ENCODE results near the gene RBMS3.

The RBMS3 gene

DNA sequence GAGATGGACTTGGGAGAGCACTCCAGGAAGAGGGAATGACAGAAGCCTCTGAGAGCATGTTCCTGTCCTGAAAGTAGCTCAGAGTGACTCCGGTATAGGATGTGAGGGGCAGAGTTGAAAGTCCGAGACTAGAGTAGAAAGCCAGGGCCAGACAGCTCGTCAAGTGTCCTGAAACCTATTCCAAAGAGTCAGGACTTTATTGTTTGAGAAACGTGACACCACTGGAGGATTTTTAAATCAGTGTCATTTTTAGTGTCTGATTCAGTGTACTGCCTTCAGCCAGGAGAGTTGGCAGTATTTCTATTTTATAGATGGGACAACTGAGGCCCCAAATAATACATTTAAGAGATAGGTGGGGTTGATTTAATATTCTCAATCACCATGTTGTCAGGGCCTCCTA is 1.6 kb upstream of the RBMS3 start:
- no peak for DNase-seq

DNA sequence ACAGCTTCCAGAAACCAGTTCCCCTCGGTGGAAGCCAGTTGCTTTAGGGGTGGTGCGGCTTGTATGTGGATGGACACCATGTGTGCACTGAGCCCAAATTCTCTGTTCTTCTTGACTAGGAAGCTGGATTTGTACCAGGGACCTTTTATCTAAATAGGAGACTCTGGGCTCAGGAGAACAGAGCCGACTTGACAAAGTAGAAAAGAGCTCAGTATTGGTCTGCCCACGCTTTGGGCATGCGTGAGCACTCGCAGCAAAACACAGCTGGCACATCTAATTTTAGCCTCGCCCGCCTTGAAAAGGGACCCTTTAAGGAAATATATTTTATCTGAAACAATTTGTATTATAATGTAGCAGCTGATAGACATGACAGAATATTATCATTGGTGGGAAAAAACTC is 1.1 kb upstream of the RBMS3 start:
- no peak for DNase-seq

DNA sequence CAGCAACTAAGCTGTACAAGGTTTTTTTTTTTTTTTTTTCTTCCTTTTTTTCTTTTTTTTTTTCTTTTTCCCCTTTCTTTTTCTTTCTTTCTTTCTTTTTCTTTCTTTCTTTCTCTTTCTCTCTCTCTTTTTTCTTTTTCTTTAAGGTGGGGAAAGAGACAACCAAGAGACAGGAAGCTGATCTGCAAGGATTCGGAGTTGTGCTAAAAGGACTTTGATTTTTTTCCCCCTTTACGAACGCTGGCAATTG is 148 bp downstream of the RBMS3 start:
- DNase-seq = no peak

DNA sequence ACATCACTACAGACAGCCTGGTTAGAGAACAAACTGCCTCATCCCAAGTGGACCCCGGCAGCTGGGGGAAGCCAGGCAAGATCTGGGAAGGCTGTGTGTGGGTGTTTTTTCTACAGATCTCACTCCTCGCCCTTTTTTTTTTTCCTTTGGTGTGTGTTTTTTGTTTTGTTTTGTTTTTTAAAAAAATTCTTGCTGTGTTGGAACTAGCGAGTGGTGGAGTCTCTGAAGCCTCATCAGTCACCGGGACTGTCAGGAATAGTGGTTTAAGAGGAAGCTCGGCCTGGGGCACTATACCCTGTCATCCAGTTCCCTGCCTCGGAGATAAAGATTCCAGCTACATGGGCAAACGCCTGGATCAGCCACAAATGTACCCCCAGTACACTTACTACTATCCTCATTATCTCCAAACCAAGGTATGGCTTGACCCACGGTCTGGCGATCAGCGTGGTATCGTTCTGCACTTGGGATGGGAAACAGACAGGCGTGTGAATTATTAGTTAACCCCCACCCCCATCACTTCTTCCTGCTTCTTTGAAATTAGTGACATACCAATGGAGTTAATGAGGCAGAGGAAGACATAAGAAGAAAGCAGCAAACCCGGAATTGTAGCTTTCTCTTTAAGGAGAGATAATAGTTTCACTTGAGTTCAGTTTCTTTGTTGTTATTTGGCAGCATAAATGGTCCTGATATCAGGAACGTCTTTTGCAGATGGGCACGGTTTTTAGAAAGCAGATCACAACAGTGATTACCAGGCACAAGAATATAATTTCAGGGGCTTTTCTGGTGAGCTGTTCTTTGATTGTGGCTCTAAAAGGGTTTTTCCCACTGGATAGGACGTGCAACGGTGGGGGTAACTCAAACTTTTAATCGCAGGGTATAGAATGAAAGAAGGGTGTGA is 722 bp downstream of the RBMS3 start:
- DNase-seq = no peak

DNA sequence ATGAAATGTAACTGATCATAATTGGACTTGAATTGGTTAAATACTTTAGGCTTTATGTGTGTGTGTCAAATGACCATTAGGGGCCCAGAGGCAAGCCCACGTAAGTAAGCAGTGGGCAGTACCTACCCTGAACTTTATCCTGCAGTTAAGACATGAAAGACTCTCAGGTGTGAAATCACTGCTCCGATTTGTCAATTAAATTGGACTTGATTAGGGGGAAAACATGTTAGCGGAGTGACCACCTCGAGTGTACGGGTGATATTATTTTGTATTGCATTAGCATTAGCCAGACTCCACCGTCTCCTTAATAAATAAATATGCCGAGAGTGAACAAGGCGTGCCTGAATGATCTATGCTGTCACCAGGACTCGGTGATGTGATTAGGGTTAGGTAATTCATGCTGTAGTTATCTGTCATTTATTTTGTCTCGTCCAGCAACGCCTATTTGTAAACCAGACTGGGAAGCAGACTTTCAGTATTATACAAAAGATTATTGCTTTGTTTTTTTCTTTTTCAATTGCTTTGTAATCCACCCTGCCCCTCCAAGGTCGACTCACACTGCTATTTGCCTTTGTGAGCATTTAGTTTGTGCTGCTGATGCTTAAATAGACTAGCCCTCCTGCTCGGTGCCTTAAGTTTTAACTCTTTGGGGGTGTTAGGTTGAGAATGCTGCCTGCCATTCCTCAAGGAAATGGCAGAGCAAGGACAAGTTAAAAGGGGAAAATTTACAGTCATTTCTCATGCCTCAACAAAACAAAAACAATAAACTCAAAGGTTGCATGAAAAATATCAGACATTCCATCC is 1.8 kb downstream of the RBMS3 start:
- no peak for DNase-seq

DNA sequence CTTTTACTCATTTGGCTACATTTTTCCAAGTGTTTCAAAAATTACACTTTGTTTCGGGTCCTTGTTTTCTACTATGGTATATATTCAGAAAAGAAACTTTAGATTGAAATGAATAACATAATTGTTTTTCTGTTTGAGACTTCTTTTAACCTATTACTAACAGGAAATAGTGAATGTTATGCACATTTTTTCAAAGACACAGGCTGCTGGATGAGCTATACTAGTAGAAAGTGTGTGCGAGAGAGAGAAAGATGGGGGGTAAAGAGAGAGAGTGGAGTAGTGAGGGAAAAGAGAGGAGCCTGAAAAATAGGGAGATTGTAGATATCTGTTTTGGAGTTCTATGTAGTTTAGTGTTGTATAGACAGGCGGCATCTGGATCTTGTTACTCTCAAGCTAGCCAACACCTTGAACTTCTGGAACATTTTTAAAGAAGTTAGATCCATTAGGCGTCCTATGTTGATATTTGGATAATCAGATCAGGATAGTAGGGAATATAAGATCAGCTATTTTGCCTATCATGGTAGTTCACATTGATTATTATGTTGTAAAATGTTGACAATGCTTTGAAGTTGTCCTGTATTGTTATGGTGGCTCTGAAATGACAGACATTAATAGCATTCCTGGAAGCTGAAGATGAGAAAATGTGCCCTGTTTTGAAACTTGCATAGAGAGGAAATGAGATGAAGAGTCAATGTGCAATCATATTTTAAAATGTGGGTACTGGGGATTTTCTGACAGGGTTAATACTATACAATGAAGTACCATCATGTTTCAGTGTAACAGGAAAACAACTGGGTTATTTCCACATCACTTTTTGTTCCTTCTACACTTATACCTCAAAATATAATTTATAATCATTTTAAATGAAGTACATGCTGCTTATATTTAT is 2.6 kb downstream of the RBMS3 start:
- DNase-seq = no peak

DNA sequence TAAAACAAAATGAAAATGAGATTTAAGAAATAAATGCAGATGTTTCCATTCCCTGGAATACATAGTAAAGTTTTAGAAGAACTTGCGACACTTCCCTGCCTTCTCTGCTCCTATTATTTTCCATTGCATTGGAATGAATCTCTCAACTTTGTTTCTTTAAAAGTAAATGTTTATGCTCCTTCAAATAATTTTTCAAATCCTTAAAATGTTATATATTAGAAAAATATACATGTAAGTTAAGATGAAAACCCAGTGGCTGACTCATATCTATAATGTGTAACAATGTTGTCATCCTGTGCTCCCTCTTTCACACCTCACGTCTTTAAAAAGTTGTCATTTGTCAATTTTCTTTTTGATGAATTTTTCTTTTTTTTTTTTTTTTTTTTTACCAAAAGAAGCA is 3.6 kb downstream of the RBMS3 start:
- no peak for DNase-seq

DNA sequence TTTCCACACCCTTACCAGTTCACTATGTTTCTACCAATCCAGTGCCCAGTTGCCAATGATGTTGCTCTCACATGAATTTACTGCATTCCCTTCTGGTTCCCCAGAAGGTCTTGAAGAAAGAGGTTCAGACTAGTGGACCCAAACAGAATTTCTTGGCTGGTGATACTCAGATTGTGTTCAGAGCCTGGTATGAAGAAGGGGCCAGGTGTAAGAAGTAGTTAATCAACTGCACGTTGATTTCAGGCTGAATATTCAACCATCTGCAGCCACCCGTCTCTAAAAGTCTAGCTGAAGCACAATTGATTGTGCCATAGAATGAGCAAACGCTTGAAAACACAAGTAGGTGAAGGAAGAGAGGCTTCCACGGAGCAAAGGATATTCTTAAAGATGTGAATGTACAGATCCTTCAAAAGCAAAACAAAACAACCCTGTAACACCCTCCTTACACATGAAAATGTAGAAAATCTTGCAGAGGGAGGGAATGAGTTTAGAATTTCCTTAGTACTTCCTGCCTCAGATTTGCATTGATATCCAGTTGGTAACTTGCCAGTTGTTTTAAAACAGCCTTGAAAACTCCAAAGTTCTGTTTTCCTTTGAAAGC is 4.7 kb downstream of the RBMS3 start:
- no peak for DNase-seq

DNA sequence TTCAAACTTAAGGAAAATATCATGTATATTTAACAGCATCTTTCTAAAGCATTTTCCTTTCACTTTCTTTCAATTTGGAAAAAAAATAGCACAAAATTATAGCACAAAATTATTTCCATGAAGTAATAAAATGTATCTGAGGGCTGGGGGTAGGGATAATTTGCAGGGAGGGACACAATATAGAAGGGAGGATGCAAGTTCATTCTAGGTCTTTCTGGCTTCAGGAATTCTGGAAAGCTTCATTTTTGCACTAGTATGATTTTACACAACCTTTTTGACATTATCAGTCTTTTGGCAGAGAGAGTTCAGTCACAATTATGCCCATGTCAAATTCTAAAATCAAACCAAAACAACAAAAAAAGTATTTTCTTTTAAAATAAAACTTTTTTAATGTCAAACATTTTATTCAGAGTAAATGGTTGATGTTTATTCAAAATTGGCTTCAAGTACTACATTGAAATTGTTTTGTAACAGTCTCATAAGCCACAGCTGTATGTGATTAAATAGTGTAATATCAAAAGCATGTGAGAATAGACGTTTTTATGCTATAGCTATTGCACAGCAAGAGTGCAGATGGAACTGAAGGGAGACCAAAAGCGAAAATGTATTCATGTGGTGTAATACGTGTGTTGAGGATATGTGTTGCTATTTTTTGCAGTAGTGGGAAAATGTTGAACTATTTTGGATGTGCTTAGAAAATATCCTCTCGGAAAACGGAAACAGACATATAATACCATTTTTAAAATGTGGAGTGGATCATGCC is 5.8 kb downstream of the RBMS3 start:
- no peak for DNase-seq

DNA sequence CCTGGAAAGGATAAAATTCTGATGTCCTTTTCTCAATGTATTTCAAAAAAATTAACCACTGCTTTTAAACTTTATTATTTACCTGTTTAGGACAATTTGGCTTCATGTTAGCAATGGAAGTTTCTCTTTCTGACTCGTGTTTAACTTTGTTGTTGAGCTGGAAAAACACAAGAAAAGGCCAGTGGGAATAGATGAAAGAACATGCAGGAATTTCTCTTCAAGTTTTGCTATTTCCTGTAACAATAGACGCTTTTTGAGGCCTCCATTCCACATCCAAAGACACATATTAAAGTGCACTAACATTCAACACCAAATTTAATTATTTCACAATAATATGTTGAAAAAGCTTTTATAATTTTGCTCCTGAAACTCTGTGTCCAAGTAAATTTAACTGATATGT is 9.7 kb downstream of the RBMS3 start:
- DNase-seq = no peak

DNA sequence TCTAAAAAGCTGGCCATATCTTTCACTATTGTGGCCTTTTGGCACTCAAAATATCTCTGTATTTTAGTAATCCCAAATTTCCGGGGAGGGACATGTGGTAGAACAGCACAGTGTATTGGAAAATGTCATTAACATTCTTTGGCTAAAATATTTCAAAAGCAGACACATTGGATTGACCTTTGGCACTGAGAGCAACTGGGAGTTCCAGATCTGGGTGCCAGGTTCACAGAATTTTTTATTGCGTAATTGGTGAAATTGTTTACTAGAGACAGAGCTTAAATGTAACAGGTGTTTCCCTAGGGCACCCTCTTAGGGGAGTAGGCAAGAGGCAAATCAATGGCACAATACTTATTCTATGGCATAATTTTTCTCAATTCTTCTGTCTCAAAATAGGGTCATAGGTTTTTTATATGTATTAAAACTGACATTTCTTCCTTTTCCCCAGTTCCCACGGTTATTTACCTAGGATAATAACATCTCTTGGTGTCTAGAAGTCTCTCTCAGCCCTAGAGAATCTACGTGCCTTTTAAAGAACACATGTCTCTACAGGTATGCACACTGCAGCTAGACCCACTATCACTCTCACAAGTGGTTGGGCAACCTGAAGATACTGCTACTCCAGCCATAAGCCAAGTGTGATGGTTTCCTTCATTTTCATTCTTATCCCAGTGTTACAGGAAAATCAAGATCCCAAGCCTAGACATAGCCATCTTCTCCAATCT is 10.6 kb downstream of the RBMS3 start:
- no peak for DNase-seq

DNA sequence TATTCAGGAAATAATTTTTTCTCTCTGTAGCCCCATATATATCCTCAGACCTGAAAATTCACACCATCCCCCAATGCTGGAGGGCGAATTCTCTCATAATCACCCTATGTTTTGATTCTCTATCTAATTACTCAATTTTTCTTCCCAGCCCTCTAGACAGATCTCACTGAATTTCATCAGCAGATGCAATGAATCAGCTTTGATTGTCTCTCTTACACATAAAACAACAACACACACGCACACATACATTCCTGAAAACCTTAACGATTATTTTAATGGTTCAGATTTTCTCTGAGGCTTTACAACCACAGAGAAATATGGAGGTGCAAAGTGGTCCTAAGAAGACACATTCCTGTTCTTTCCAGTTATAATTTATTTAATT is 11.1 kb downstream of the RBMS3 start:
- DNase-seq = no peak

DNA sequence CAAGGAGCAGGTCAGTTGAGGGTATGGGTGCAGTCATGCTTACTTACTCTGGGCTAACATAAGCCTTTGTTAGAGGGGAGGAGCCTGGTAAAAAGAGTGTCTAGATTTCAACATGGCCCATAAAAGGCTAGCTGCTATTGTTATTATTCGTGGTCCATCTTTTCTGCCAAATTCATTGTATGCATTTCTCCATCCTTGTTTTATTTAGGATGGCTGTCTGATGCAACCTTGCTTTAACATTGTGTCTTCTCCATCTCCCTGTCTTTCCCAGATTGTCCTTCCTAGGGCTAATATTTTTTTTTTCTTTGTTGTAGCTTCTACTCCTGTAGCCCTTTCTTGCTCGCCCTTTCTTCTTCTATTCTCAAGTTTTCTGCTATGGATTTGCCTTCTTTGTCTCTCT is 12.6 kb downstream of the RBMS3 start:
- no peak for DNase-seq

DNA sequence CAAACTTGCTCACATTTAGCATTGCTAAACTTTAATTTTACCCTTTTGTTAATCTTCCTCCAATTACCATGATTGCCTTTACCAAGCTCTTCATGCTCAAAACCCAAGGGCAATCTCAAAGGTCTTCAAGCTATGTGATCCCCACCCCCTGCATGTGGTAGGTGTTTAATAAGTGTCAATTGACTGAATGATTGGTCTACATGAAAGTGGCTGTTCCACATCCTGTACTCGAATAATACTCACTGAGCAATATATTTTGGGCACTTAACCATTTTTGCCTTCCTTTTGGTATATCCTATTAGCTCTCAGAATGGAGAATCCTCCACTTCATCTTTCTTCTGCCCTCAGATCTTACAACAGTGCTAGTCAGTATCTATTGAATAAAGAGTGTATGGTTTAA is 17.1 kb downstream of the RBMS3 start:
- no peak for DNase-seq

DNA sequence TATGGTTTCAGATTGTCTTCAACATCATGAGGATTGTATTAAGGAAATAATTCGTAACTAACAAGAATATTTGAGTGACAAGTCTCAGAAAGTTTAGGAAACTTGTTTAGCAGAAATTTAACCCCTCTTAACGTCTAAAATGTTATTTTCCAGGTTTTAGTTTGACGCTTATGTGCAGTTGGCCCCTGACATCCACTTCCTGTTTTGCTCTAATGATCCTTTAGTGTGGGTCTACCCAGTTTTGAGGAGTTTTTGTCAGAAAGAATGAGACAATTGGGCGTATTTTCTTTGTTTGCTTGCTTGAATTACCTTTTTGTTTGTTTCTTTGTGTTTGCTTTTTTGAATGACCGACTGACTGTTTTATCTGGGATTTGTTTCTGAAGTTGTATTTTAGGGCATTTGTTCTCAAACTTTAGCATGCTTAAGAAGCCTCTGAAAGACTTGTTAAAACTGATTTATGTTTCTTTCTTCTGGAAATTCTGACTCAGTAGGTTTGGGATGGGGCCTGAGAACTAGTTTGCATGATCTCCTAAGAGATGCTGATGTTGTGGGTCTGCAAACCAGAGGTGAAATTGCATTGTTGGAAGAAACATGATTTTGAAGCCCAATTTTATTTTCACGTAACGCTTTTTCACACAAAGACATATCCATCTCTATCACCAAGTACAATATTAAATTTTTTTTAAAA is 20.6 kb downstream of the RBMS3 start:
- DNase-seq = no peak

DNA sequence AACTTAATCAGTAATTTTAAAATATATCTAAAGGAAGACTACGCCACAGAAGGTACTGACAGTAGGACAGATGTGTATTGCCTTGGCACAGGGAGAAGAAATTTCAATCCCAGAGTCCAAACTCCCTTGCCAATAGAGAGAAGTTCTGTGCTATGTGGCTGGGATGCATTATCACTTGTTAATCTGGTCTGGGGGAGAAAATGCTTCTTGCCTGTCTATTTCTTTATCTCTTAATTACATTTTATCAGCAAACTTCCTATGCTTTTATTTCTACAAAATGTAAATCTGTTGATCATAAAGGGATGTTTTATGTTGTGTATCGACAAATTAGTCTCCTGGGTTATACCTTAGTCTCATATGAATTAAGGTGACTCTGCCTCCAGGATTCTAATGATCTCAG is 21.7 kb downstream of the RBMS3 start:
- DNase-seq = no peak

DNA sequence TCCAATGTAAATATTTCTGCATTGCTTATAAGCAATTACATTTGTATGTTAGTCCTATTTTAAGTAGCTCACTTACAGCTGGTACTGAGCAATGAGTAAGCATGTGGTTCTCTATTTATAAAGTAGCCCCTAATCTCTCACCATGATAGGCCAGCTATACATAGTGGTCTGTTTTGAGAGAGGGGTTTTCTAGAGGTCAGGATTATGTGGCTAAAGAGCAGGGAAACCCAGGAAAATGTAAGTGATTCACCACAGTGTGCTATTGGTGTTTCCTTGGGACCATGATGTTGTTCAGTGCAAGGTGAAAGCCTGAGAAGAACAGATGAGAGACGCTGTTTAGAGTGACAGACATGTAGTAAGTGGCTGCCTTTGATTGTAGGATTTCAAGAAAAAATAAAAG is 26.4 kb downstream of the RBMS3 start:
- no peak for DNase-seq

DNA sequence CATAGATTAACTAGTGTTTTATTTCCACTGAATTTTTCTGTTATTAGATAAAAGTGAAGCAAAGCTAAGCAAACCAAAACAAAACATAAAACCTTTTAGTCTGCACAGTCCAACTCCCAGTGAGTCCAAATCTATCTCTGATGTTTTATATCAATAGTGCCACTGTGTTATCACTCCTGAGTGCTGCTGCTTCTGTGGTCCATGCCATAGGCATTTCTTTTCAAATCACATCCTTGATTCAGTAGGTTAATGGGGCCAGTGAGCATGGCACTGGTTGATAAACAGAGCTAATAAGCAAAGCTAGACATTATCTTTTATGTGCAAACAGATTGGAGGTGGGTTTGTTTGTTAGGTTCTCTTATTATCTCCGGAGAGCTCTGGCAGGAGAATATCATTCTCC is 30.0 kb downstream of the RBMS3 start:
- DNase-seq = no peak

DNA sequence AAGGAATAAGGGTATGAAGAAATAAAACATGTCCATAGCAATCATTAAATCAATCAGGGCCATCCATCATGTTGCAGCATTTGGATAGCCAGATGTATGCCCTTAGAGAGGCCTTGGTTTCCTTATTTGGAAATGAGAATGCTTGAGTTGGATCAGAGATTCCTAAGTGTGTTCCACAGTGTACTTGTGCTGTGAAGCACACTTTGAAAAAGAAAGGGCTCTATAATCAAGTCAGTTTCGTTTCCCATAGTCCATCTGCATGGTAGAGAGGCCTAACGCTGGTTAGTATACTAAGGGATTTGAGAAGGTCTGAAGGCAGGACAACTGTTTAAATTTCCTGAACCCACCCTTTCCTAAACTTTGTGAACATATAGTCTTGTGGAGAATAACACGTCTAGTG is 30.9 kb downstream of the RBMS3 start:
- DNase-seq = no peak

DNA sequence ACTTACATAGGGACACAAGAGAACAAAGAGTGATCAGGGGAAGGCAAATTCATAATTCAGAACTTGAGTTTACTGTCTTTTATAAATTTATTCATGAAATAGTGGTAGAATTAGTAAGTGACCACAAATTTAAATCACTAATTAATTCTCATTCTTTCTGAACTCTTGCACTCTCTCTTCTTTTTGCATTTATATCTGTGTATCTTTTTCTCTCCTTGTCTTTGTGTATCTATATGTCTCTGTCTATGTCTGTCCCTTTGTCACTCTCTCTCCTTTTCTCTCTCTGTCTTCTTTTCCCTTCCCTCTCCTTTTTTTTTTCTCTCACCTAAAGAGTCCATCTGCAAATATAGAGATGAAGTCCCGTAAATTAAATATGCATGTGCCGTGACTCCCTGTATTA is 31.5 kb downstream of the RBMS3 start:
- DNase-seq = no peak

DNA sequence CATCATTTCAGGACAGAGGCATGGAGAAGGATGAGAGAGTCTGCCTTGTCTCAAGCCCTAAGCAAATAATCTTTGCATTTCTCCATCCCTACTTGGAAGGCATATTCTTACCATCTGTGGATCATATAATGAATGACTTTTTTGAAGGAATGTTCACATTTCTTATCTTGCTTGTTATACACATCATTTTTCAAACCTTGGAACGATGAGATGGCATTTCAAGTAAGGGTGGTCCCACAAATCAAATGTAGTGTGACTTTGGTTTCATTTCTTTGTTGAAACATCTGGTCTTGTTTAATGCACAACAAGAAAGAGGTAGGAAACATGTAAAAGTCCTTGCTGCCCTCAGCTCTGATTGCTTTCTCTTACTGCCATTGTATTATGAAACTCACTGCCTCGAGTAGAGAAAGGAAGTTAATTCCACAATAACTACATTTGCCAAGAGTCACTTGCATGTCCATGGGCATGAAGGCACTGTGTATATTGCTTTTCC is 32.1 kb downstream of the RBMS3 start:
- DNase-seq = no peak

Data from stimulated activated CD4-positive, alpha-beta T cell treated with anti-CD3 and anti-CD28 coated beads, Interleukin-1b, Interleukin-23, amount 100 ng/mL, for 48 hours (primary cell).